H1 (cell line): Measurements from ENCODE around the gene EVA1C. TPM values are rescaled to one million over a fixed set of nuclear protein-coding genes. Genes with fewer than 3 reads are reported as not detected.

Experiments used
- CTCF ChIA-PET: fragments of 300-600 bp; sonication (Branson Sonifier 250); formaldehyde crosslinking; loops from one replicate; lab custom pipeline; 2021; ENCODE audit not compliant: partially characterized antibody; lab: Charles Lee
- POLR2A ChIA-PET: fragments of 300-600 bp; sonication (Branson Sonifier 250); formaldehyde crosslinking; loops from one replicate; lab custom pipeline; 2021; ENCODE audit warnings: inconsistent platforms; ENCODE audit not compliant: partially characterized antibody; lab: Charles Lee
- DNase-seq, 2 experiments: peaks; one replicate each; pipeline versions ENCODE4 v3.0.0 to v3.0.0-alpha.2; 2010 to 2022; ENCODE audit warnings: low spot score in 2 of 2, low read depth in 1 of 2, mixed read lengths in 1 of 2
- FAIRE-seq: peaks from 2 replicates; lab custom pipeline; 2011; peaks lifted over from hg19 to GRCh38; lab: Jason Lieb, UNC
- H2AFZ ChIP-seq: 2 replicates; pipeline ENCODE4 v1.8.1; 2012; ENCODE audit warnings: low read length, inconsistent platforms
- H2AK5ac ChIP-seq: 2 replicates; pipeline ENCODE4 v1.6.1; 2013; ENCODE audit warnings: low read depth, low read length
- H2BK120ac ChIP-seq: replicated peaks from 2 replicates; pipeline ENCODE3; 2013; ENCODE audit warnings: low read depth, low read length, inconsistent platforms
- H2BK12ac ChIP-seq: 2 replicates; pipeline ENCODE4 v1.6.1; 2013; ENCODE audit warnings: low read depth, low read length
- H2BK15ac ChIP-seq: 2 replicates; pipeline ENCODE4 v1.6.1; 2013; ENCODE audit warnings: low read length
- H2BK20ac ChIP-seq: 2 replicates; pipeline ENCODE4 v1.6.1; 2013; ENCODE audit warnings: low read length
- H2BK5ac ChIP-seq: 2 replicates; pipeline ENCODE4 v1.6.1; 2013; ENCODE audit warnings: low read depth, low read length
- H3K14ac ChIP-seq: 2 replicates; pipeline ENCODE4 v1.6.1; 2013; ENCODE audit warnings: inconsistent platforms; ENCODE audit not compliant: insufficient read length
- H3K18ac ChIP-seq: 2 replicates; pipeline ENCODE4 v1.6.1; 2013; ENCODE audit warnings: low read length; ENCODE audit errors: extremely low read depth
- H3K23ac ChIP-seq: 2 replicates; pipeline ENCODE4 v1.6.1; 2013; ENCODE audit warnings: inconsistent platforms; ENCODE audit not compliant: insufficient read length
- H3K23me2 ChIP-seq: 2 replicates; pipeline ENCODE4 v1.6.1; 2013; ENCODE audit warnings: low read depth, low read length
- H3K27ac ChIP-seq: 2 replicates; pipeline ENCODE4 v1.6.1; 2011; ENCODE audit warnings: low read depth, low read length, inconsistent platforms
- H3K27me3 ChIP-seq, 4 experiments: replicated peaks in 1 of 4; 1 replicate in 1 of 4; 2 replicates in 3 of 4; pipeline versions ENCODE4 v1.6.1 to v1.8.1; 2011 to 2013; ENCODE audit warnings: low read length in 3 of 4, mild to moderate bottlenecking in 3 of 4, inconsistent platforms in 2 of 4, mixed read lengths in 2 of 4, moderate library complexity in 1 of 4; ENCODE audit not compliant: control insufficient read depth in 3 of 4, insufficient read depth in 3 of 4; ENCODE audit errors: extremely low read depth in 1 of 4
- H3K36me3 ChIP-seq, 4 experiments: 2 replicates each; pipeline versions ENCODE4 v1.6.1 to v1.8.1; 2011 to 2013; ENCODE audit warnings: mild to moderate bottlenecking in 4 of 4, low read length in 3 of 4, moderate library complexity in 2 of 4, control low read depth in 1 of 4, inconsistent platforms in 1 of 4; ENCODE audit not compliant: insufficient read depth in 4 of 4, control insufficient read depth in 2 of 4
- H3K4ac ChIP-seq: replicated peaks from 2 replicates; pipeline ENCODE3; 2013; ENCODE audit warnings: low read length, low read depth, mixed read lengths, inconsistent platforms; ENCODE audit not compliant: insufficient read length
- H3K4me1 ChIP-seq, 4 experiments: replicated peaks in 1 of 4; 1 replicate in 1 of 4; 2 replicates in 3 of 4; pipeline versions ENCODE4 v1.6.1 to v1.8.1; 2011 to 2013; ENCODE audit warnings: low read length in 3 of 4, inconsistent platforms in 2 of 4, mixed read lengths in 1 of 4; ENCODE audit not compliant: insufficient read depth in 4 of 4, control insufficient read depth in 3 of 4
- H3K4me2 ChIP-seq, 2 experiments: 2 replicates each; pipeline versions ENCODE4 v1.6.1 to v1.8.1; 2011 to 2013; ENCODE audit warnings: low read depth in 2 of 2, low read length in 2 of 2, control low read depth in 1 of 2, inconsistent platforms in 1 of 2, mild to moderate bottlenecking in 1 of 2; ENCODE audit not compliant: insufficient read depth in 1 of 2
- H3K4me3 ChIP-seq, 4 experiments: fragments of 200-600, 300-600 bp in 1 of 4; sonication (generic), shearing (Covaris generic), sonication (Bioruptor Twin) in 1 of 4; 2 replicates each; pipeline versions ENCODE4 v1.5.1 to v1.8.1; 2011 to 2016; ENCODE audit warnings: low read length in 4 of 4, low read depth in 3 of 4, control low read depth in 2 of 4, inconsistent platforms in 2 of 4, mild to moderate bottlenecking in 2 of 4, mixed read lengths in 1 of 4, moderate library complexity in 1 of 4; ENCODE audit not compliant: insufficient read depth in 2 of 4; ENCODE audit errors: extremely low read depth in 1 of 4
- H3K56ac ChIP-seq: replicated peaks from 2 replicates; pipeline ENCODE3; 2013; ENCODE audit warnings: low read depth, mild to moderate bottlenecking, mixed read lengths, low read length, inconsistent platforms; ENCODE audit not compliant: insufficient read length
- H3K79me1 ChIP-seq: 2 replicates; pipeline ENCODE4 v1.6.1; 2013; ENCODE audit warnings: low read depth, low read length, control low read depth
- H3K79me2 ChIP-seq, 2 experiments: 2 replicates each; pipeline versions ENCODE4 v1.6.1 to v1.8.1; 2012 to 2013; ENCODE audit warnings: low read length in 2 of 2, mild to moderate bottlenecking in 2 of 2, inconsistent platforms in 1 of 2; ENCODE audit not compliant: insufficient read depth in 2 of 2, control insufficient read depth in 1 of 2
- H3K9ac ChIP-seq, 4 experiments: replicated peaks in 1 of 4; 1 replicate in 1 of 4; 2 replicates in 3 of 4; pipeline versions ENCODE4 v1.6.1 to v1.8.1; 2011 to 2013; ENCODE audit warnings: low read depth in 3 of 4, low read length in 3 of 4, control low read depth in 2 of 4, mild to moderate bottlenecking in 2 of 4, moderate library complexity in 2 of 4, inconsistent platforms in 1 of 4; ENCODE audit errors: extremely low read depth in 1 of 4
- H3K9me3 ChIP-seq, 2 experiments: 2 replicates each; pipeline versions ENCODE4 v1.6.1 to v1.8.1; 2012 to 2013; ENCODE audit warnings: mild to moderate bottlenecking in 2 of 2, moderate library complexity in 2 of 2, control low read depth in 1 of 2, inconsistent platforms in 1 of 2, low read depth in 1 of 2, low read length in 1 of 2, mixed read lengths in 1 of 2; ENCODE audit not compliant: insufficient read depth in 2 of 2
- H4K20me1 ChIP-seq, 2 experiments: replicated peaks in 1 of 2; 2 replicates each; pipeline versions ENCODE3 to v1.8.1; 2011 to 2013; ENCODE audit warnings: inconsistent platforms in 2 of 2, low read length in 2 of 2, mild to moderate bottlenecking in 1 of 2; ENCODE audit not compliant: insufficient read depth in 2 of 2, control insufficient read depth in 1 of 2
- H4K5ac ChIP-seq: 2 replicates; pipeline ENCODE4 v1.6.1; 2013; ENCODE audit warnings: low read length, low read depth, mixed read lengths, inconsistent platforms; ENCODE audit not compliant: insufficient read length
- H4K8ac ChIP-seq: 2 replicates; pipeline ENCODE4 v1.8.0; 2013; ENCODE audit warnings: mild to moderate bottlenecking, moderate library complexity, low read length, inconsistent platforms; ENCODE audit not compliant: insufficient read depth; ENCODE audit errors: extremely low read depth
- H4K91ac ChIP-seq: replicated peaks from 2 replicates; pipeline ENCODE3; 2013; ENCODE audit warnings: low read length, mixed read lengths, inconsistent platforms; ENCODE audit not compliant: insufficient read length
- ATF2 ChIP-seq: IDR thresholded peaks from 2 replicates; pipeline ENCODE4 v1.6.1; 2012; ENCODE audit warnings: low read length, inconsistent platforms
- E2F6 ChIP-seq: IDR thresholded peaks from 2 replicates; pipeline ENCODE4 v1.6.1; 2012; ENCODE audit warnings: inconsistent platforms
- EZH2 ChIP-seq: fragments of 200-600 bp; sonication (generic); IDR thresholded peaks from 2 replicates; pipeline ENCODE4 v1.7.1; 2012; ENCODE audit warnings: low read depth, mild to moderate bottlenecking, moderate library complexity, low read length, inconsistent platforms; ENCODE audit not compliant: severe bottlenecking
- MAX ChIP-seq: IDR thresholded peaks from 2 replicates; pipeline ENCODE4 v1.6.1; 2012; ENCODE audit warnings: inconsistent platforms
- POU5F1 ChIP-seq: IDR thresholded peaks from 2 replicates; pipeline ENCODE4 v1.6.1; 2011; ENCODE audit warnings: low read depth, mild to moderate bottlenecking, low read length, moderate library complexity
- RAD21 ChIP-seq, 2 experiments: IDR thresholded peaks in 1 of 2; conservative IDR thresholded peaks in 1 of 2; 2 replicates each; pipeline ENCODE4 v1.6.1; 2011; ENCODE audit warnings: low read depth in 2 of 2, low read length in 2 of 2, improper control_type of control experiment in 1 of 2, inconsistent platforms in 1 of 2, mild to moderate bottlenecking in 1 of 2, moderate library complexity in 1 of 2
- SUZ12 ChIP-seq: fragments of 200-600 bp; sonication (generic); IDR thresholded peaks from 2 replicates; pipeline ENCODE4 v1.6.1; 2012; ENCODE audit warnings: mild to moderate bottlenecking, inconsistent platforms, low read length, moderate library complexity, mixed read lengths
- WGBS, 2 experiments: shearing (Covaris generic) in 1 of 2; methylation state at CpG; one replicate each; pipeline versions ENCODE4 v1.1.6 to v1.1.7; 2013 to 2015; ENCODE audit warnings: low lambda C conversion rate in 2 of 2, mixed read lengths in 2 of 2, inconsistent platforms in 1 of 2, low coverage in 1 of 2, missing lambda C conversion rate in 1 of 2; ENCODE audit not compliant: insufficient replicate concordance in 2 of 2, insufficient coverage in 1 of 2, insufficient read length in 1 of 2; ENCODE audit errors: extremely low coverage in 1 of 2, missing lambda C conversion rate in 1 of 2; 5-methylcytosine and 5-hydroxymethylcytosine counted together
- polyA plus RNA-seq, 7 experiments: library from polyadenylated mRNA; depleted of rRNA in 3 of 7; stranded (reverse) in 5 of 7; unstranded in 2 of 7; fragments of >200 nt in 5 of 7; fragments of 200-250 nt in 2 of 7; gene quantifications; 1 replicate in 5 of 7; 2 replicates in 1 of 7; 4 replicates in 1 of 7; pipeline versions ENCODE4 v1.2.1 to v1.2.3, GENCODE V29; 2011 to 2013; ENCODE audit warnings: missing spikeins in 2 of 7, mixed read lengths in 2 of 7
- total RNA-seq: library from RNA; stranded (reverse); fragmentation: NEBNext Ultra II Directional; extraction: Animal tissue kit (Norgen Biotek cat#: 25700); gene quantifications from 2 replicates; pipeline ENCODE4 v1.2.1, GENCODE V29; 2021

Gene EVA1C
- total and polyA plus RNA-seq, 2 of the 8 experiments (the other 6 are each of a cell fraction or from before 2014, with no cell fraction given): 2.6 to 3.6 TPM

GRCh38 chr21:32413015-32413504 is 554 bp downstream of the EVA1C start:
- Histone ChIP-seq H3K79me1 (no peaks in the 10 kb centered on the region), H3K18ac (peak overlapping the region; percentile 19; the same call in 1 of the 2 replicates), H2BK12ac (no peak overlapping the region), H3K4me3 (peak overlapping the region; percentile 20 to 63 (median 34); a peak in 7 of 8 replicates), H2BK120ac (no peak overlapping the region), H3K4ac (no peak overlapping the region), H3K36me3 (no peaks in the 10 kb centered on the region), H4K5ac (no peak overlapping the region), H2BK5ac (no peak overlapping the region), H3K4me2 (peak overlapping the region; percentile 71 to 90), H3K79me2 (no peaks in the 10 kb centered on the region), H3K27me3 (peaks cover 18 to 57% (median 37%) of the 10 kb centered on the region in 4 experiments), H3K4me1 (peaks cover 3 to 26% (median 10%) of the 10 kb centered on the region in 4 experiments), H4K8ac (no peak overlapping the region; the same call in 1 of the 2 replicates), H2BK15ac (peak overlapping the region; percentile 48; the same call in 1 of the 2 replicates), H4K20me1 (no peaks in the 10 kb centered on the region), H3K56ac (no peak overlapping the region), H3K9ac (no peak overlapping the region), H3K23me2 (peaks cover 14% of the 10 kb centered on the region; the same call in 1 of the 2 replicates), H2AK5ac (no peak overlapping the region), H3K27ac (no peak overlapping the region), H2BK20ac (no peak overlapping the region), H4K91ac (no peak overlapping the region), H3K14ac (no peak overlapping the region), H3K23ac (no peak overlapping the region), H3K9me3 (no peaks in the 10 kb centered on the region), H2AFZ (no peak overlapping the region)
- ChIA-PET CTCF (interaction anchor here (1.2 to 3.1 kb wide), 7 partner anchors 9 to 189 kb away, joined by 3 to 18 read pairs (median 6); no protein-coding TSS in a partner anchor), POLR2A (interaction anchor here (1.0 kb wide), 1 partner anchor 186 kb away, joined by 3 read pairs; no protein-coding TSS in a partner anchor)
- WGBS, 2 experiments: 21% methylated on average over 29 of the region's 32 CpGs; no CpG with 5 or more reads in 1 of the 2 experiments
- no peak for DNase-seq
- FAIRE-seq: no peak
- TF ChIP-seq E2F6: peak; percentile 64
- TF ChIP-seq ATF2: no peak
- TF ChIP-seq MAX: peak; percentile 71; the same call in 1 of the 2 replicates
- TF ChIP-seq EZH2: peak; percentile 72
- no peak for TF ChIP-seq POU5F1
- TF ChIP-seq SUZ12: peak; percentile 65
- 0 out of 4 replicates have a peak, but pooled peaks of 1 of the 2 experiments have one; percentile 3 for TF ChIP-seq RAD21 (IDR thresholded peaks at IDR 0.05 in 1 of 2, conservative IDR thresholded peaks at IDR 0.05 in 1 of 2; ENCODE audit: low read depth in 2 of 2, low read length in 2 of 2)
